Nephron (organoid): ENCODE results near the gene C1orf21.

Experiments
- H3K27ac Mint-ChIP-seq, 3 experiments: 2 replicates each; pipeline ENCODE4 v1.8.0; 2020; ENCODE audit warnings: mixed read lengths in 3 of 3, mild to moderate bottlenecking in 2 of 3, moderate library complexity in 1 of 3
- H3K27me3 Mint-ChIP-seq: 2 replicates; pipeline ENCODE4 v1.8.0; 2021; ENCODE audit warnings: low read depth, mild to moderate bottlenecking, moderate library complexity, mixed read lengths
- H3K36me3 Mint-ChIP-seq: 2 replicates; pipeline ENCODE4 v1.8.0; 2020; ENCODE audit warnings: low read depth, mixed read lengths
- H3K4me1 Mint-ChIP-seq: 2 replicates; pipeline ENCODE4 v1.8.0; 2020; ENCODE audit warnings: mixed read lengths
- H3K4me3 Mint-ChIP-seq, 3 experiments: 2 replicates each; pipeline ENCODE4 v1.8.0; 2020; ENCODE audit warnings: mild to moderate bottlenecking in 3 of 3, mixed read lengths in 3 of 3, moderate library complexity in 2 of 3
- H3K9me3 Mint-ChIP-seq: 2 replicates; pipeline ENCODE4 v1.8.0; 2020; ENCODE audit warnings: mixed read lengths
- TF ChIP-seq, protein P1 (sequence below), 3 experiments: fragments of 200-600 bp; sonication (generic); IDR thresholded peaks; one replicate each; pipeline ENCODE4 v1.5.0; 2021; ENCODE audit warnings: antibody characterized with exemption in 3 of 3; ENCODE audit not compliant: unreplicated experiment in 3 of 3

The C1orf21 gene

DNA sequence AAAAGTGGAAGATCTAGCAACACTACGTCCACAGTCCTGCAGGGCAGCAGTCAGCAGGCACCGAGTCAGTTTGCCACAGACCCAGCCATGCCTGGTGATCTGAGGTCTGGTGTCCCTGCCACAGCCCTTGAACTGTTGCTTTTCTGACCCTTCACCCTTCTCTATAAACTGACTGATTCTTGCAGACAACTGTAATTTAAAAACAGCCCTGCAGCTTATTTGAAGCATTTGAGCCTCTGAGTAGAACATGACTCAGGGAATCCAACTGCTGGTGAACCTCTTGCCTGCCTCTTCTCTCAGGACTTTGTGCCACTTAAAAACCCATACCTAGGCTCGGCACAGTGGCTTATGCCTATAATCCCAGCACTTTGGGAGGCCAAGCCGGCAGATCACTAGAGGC, 260.6 kb downstream of the C1orf21 start:
- Mint-ChIP-seq H3K9me3 (peaks cover 21% of the 10 kb centered on the region), H3K27me3 (peaks cover 11% of the 10 kb centered on the region), H3K36me3 (no peaks in the 10 kb centered on the region), H3K27ac (peak overlapping the region in 1 of 3 experiments; percentile 24), H3K4me3 (no peak overlapping the region), H3K4me1 (peaks cover 22% of the 10 kb centered on the region)
- TF ChIP-seq, protein P1, sequence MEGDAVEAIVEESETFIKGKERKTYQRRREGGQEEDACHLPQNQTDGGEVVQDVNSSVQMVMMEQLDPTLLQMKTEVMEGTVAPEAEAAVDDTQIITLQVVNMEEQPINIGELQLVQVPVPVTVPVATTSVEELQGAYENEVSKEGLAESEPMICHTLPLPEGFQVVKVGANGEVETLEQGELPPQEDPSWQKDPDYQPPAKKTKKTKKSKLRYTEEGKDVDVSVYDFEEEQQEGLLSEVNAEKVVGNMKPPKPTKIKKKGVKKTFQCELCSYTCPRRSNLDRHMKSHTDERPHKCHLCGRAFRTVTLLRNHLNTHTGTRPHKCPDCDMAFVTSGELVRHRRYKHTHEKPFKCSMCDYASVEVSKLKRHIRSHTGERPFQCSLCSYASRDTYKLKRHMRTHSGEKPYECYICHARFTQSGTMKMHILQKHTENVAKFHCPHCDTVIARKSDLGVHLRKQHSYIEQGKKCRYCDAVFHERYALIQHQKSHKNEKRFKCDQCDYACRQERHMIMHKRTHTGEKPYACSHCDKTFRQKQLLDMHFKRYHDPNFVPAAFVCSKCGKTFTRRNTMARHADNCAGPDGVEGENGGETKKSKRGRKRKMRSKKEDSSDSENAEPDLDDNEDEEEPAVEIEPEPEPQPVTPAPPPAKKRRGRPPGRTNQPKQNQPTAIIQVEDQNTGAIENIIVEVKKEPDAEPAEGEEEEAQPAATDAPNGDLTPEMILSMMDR (IDR thresholded peaks at IDR 0.05; ENCODE audit: unreplicated experiment in 3 of 3), result no peak

DNA sequence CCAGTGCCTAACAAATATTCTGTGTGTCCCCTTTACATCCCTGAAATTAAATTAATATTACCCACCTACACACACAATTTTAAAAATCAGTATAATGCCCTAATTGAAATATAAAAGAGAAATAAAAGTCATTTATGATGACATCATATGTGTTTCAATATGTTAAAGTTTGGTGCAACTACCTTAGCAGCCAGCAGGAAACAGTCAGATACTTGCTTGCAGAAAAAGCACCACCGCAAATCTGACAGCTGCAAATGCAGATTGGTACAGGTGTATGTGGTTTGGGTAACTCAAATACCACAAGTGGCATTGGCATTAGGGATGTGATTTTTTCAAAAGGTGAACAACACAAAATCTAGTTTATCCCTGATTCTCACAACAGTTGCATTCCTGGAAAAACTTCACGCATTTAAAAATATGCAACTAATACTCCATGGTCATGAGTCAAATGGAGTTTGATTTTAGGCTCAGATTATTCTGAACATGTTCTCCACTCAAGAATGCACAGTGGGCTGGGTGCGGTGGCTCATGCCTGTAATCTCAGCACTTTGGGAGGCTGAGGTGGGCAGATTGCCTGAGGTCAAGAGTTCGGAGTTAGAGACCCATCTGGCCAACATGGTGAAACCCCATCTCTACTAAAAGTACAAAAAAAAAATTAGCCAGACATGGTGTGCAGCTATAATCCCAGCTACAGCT, 261.5 kb downstream of the C1orf21 start:
- H3K36me3 Mint-ChIP-seq, result no peaks in the 10 kb centered on the region
- H3K9me3 Mint-ChIP-seq, result peaks cover 24% of the 10 kb centered on the region
- peaks cover 18% of the 10 kb centered on the region for H3K4me1 Mint-ChIP-seq
- H3K4me3 Mint-ChIP-seq, result no peak overlapping the region
- H3K27ac Mint-ChIP-seq, result no peak overlapping the region
- TF ChIP-seq, protein P1 (IDR thresholded peaks at IDR 0.05; ENCODE audit: unreplicated experiment in 3 of 3), result no peak
- peaks cover 11% of the 10 kb centered on the region for H3K27me3 Mint-ChIP-seq

DNA sequence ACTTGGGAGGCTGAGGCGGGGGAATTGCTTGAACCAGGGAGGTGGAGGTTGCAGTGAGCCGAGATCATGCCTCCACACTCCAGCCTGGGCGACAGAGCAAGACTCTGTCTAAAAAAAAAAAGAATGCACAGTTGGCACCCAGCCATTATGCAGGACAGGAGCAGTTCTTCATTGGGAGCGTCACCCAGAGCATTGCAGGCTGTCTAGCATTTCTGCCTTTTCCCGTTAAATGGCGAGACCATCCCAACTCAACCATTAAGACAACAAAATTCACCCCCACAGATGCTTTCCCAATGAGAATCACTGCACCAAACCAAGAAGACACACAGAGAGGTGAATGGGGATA, 262.0 kb downstream of the C1orf21 start:
- peaks cover 24% of the 10 kb centered on the region for H3K9me3 Mint-ChIP-seq

DNA sequence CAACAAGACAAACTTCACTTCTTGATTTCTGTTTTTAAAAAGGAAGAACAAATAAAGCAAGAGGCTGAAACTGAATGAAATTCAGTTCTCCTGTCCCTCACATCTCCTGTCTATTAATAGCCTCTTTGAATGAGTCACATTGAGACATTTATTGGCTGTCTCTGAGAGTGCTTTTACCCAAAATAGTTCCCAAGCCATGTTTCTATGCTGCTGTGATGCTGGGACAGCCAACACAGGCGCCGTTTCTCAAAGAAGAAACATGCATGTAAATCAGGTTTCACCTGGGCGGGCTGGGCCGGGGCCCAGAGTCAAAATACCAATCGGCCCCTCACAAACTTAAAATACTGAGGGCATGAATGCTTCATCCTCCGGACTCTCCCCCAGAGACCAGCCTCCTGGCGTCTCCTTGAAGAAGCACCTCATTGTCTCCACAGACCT, 262.6 kb downstream of the C1orf21 start:
- no peak overlapping the region for H3K27ac Mint-ChIP-seq
- TF ChIP-seq, protein P1 (IDR thresholded peaks at IDR 0.05; ENCODE audit: unreplicated experiment in 3 of 3), result no peak
- H3K4me3 Mint-ChIP-seq, result no peak overlapping the region
- H3K4me1 Mint-ChIP-seq, result peaks cover 18% of the 10 kb centered on the region
- H3K9me3 Mint-ChIP-seq, result peaks cover 24% of the 10 kb centered on the region
- no peaks in the 10 kb centered on the region for H3K36me3 Mint-ChIP-seq
- H3K27me3 Mint-ChIP-seq, result peaks cover 11% of the 10 kb centered on the region

More for the DNA sequence above, 262.0 kb downstream of the C1orf21 start:
- Mint-ChIP-seq H3K4me1 (peaks cover 18% of the 10 kb centered on the region), H3K4me3 (no peak overlapping the region), H3K36me3 (no peaks in the 10 kb centered on the region), H3K27me3 (peaks cover 11% of the 10 kb centered on the region), H3K27ac (no peak overlapping the region)
- TF ChIP-seq, protein P1 (IDR thresholded peaks at IDR 0.05; ENCODE audit: unreplicated experiment in 3 of 3), result no peak

DNA sequence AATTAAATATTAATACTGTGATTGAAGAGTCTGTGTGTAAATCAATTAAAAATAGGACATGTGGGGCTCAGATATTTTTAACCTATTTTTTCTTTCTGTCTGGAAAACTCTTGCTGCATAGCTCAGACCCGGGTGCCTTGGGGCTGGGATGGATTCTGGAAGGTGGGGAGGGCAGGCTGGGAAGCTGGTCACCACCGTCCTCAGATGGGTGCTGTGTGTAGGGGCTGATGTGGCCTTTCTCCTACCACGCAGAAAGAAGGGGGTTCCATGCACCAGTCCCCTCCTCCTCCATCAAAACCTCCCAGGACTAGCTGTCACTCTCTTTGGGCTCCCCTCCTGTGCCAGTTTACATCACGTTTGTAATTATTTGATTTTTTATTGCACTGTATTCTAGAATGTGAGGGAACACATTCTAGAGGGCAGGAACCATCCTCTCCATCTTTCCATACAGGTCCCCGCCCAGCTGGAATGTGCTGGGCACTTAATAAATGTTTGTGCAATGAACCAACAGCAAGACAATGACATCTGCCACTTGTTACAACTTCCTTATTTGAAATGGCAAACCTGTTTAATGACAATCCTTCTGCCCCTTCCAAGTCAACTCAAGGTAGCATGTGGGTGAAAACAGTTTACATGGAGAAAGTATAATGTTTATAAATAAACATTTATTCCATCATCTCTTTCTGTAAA, 263.5 kb downstream of the C1orf21 start:
- TF ChIP-seq, protein P1 (IDR thresholded peaks at IDR 0.05; ENCODE audit: unreplicated experiment in 3 of 3), result no peak
- no peak overlapping the region for H3K27ac Mint-ChIP-seq
- H3K4me3 Mint-ChIP-seq, result no peak overlapping the region
- H3K4me1 Mint-ChIP-seq, result peaks cover 18% of the 10 kb centered on the region
- peaks cover 11% of the 10 kb centered on the region for H3K27me3 Mint-ChIP-seq
- peaks cover 24% of the 10 kb centered on the region for H3K9me3 Mint-ChIP-seq
- no peaks in the 10 kb centered on the region for H3K36me3 Mint-ChIP-seq
